ENCODE measurements around the gene SRRM5.

- no peak for TF ChIP-seq ZNF274 (IDR thresholded peaks at IDR 0.05; ENCODE audit: low read depth, low read length)
- TF ChIP-seq SUZ12 (IDR thresholded peaks at IDR 0.05; ENCODE audit: extremely low read depth, insufficient read depth, insufficient read length) = no peak
Measured at GRCh38 chr19:43620061-43621001, 8.4 kb downstream of the SRRM5 start.

Measured in NT2/D1 (cell line).